Measurements from ENCODE around the gene GLT8D2.
"Not testable (repeated sequence)": the region's sequence is repeated elsewhere in the genome, so short reads cannot be mapped to it uniquely, and the experiment has no call there.

The GLT8D2 gene

DNA sequence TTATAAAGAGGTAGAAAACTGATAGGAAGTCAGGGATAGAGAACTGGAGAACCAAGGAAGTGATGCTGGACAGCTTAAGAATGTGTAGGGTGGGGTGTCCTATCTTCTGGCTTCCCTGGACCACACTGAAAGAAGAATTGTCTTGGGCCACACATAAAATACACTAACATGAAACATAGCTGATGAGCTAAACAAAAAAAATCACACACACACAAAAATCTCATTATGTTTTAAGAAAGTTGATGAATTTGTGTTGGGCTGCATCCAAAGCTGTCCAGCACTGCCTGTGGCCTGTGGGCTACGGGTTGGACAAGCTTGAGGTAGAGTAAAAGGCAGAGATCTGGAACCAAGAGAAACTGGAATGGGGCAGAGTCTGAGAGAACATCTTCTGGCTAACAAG, 7.4 kb downstream of the GLT8D2 start:
- Histone ChIP-seq H3K9me2 (replicated peaks; ENCODE audit: control insufficient read depth, low read length) (no peaks in the 10 kb centered on the region), H3F3A (ENCODE audit: control insufficient read depth, insufficient read depth) (no peaks in the 10 kb centered on the region), H3K36me3 (ENCODE audit: control insufficient read depth, low read length) (no peaks in the 10 kb centered on the region), H3K4me1 (ENCODE audit: control insufficient read depth, low read length) (peaks cover 7% of the 10 kb centered on the region), H3K9me3 (ENCODE audit: control insufficient read depth, insufficient read depth, low read length) (no peaks in the 10 kb centered on the region), H3K79me2 (ENCODE audit: control insufficient read depth, low read length) (no peaks in the 10 kb centered on the region), H4K20me1 (ENCODE audit: control insufficient read depth, insufficient read depth, low read depth, low read length) (no peaks in the 10 kb centered on the region), H3K27me3 (ENCODE audit: control insufficient read depth, low read length) (no peaks in the 10 kb centered on the region; the same call in 1 of the 2 replicates), H3K27ac (ENCODE audit: low read depth, low read length) (no peak overlapping the region), H3K4me3 (ENCODE audit: low read length) (no peak overlapping the region), H3K4me2 (ENCODE audit: low read length) (no peak overlapping the region)
- TF ChIP-seq, protein P1, sequence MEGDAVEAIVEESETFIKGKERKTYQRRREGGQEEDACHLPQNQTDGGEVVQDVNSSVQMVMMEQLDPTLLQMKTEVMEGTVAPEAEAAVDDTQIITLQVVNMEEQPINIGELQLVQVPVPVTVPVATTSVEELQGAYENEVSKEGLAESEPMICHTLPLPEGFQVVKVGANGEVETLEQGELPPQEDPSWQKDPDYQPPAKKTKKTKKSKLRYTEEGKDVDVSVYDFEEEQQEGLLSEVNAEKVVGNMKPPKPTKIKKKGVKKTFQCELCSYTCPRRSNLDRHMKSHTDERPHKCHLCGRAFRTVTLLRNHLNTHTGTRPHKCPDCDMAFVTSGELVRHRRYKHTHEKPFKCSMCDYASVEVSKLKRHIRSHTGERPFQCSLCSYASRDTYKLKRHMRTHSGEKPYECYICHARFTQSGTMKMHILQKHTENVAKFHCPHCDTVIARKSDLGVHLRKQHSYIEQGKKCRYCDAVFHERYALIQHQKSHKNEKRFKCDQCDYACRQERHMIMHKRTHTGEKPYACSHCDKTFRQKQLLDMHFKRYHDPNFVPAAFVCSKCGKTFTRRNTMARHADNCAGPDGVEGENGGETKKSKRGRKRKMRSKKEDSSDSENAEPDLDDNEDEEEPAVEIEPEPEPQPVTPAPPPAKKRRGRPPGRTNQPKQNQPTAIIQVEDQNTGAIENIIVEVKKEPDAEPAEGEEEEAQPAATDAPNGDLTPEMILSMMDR (IDR thresholded peaks at IDR 0.05; ENCODE audit: low read depth, low read length, poor library complexity, severe bottlenecking): no peak

DNA sequence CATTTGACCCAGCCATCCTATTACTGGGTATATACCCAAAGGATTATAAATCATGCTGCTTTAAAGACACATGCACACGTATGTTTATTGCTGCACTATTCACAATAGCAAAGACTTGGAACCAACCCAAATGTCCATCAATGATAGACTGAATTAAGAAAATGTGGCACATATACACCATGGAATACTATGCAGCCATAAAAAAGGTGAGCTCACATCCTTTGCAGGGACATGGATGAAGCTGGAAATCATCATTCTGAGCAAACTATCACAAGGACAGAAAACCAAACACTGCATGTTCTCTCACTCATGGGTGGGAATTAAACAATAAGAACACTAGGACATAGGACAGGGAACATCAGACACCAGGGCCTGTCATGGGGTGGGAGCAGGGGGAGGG, 10.2 kb downstream of the GLT8D2 start:
- H3K4me2 ChIP-seq (ENCODE audit: low read length); H3K27me3 ChIP-seq (ENCODE audit: control insufficient read depth, low read length); H3K79me2 ChIP-seq (ENCODE audit: control insufficient read depth, low read length); H3F3A ChIP-seq (ENCODE audit: control insufficient read depth, insufficient read depth); H3K4me3 ChIP-seq (ENCODE audit: low read length); H3K36me3 ChIP-seq (ENCODE audit: control insufficient read depth, low read length); H4K20me1 ChIP-seq (ENCODE audit: control insufficient read depth, insufficient read depth, low read depth, low read length); H3K9me2 ChIP-seq (replicated peaks; ENCODE audit: control insufficient read depth, low read length); H3K4me1 ChIP-seq (ENCODE audit: control insufficient read depth, low read length); H3K9me3 ChIP-seq (ENCODE audit: control insufficient read depth, insufficient read depth, low read length); H3K27ac ChIP-seq (ENCODE audit: low read depth, low read length): not testable (repeated sequence)

DNA sequence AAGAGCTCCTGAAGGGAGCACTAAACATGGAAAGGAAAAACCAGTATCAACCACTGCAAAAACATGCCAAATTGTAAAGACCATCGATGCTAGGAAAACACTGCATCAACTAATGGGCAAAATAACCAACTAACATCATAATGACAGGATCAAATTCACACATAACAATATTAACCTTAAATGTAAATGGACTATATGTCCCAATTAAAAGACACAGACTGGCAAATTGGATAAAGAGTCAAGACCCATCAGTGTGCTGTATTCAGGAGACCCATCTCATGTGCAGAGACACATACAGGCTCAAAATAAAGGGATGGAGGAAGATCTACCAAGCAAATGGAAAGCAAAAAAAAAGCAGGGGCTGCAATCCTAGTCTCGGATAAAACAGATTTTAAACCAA, 13.8 kb downstream of the GLT8D2 start:
- not testable (repeated sequence) for H3F3A ChIP-seq (ENCODE audit: control insufficient read depth, insufficient read depth); H3K79me2 ChIP-seq (ENCODE audit: control insufficient read depth, low read length); H3K4me2 ChIP-seq (ENCODE audit: low read length); H3K4me1 ChIP-seq (ENCODE audit: control insufficient read depth, low read length); H3K4me3 ChIP-seq (ENCODE audit: low read length); H4K20me1 ChIP-seq (ENCODE audit: control insufficient read depth, insufficient read depth, low read depth, low read length); H3K9me2 ChIP-seq (replicated peaks; ENCODE audit: control insufficient read depth, low read length); H3K36me3 ChIP-seq (ENCODE audit: control insufficient read depth, low read length); H3K27ac ChIP-seq (ENCODE audit: low read depth, low read length); H3K9me3 ChIP-seq (ENCODE audit: control insufficient read depth, insufficient read depth, low read length); H3K27me3 ChIP-seq (ENCODE audit: control insufficient read depth, low read length)

DNA sequence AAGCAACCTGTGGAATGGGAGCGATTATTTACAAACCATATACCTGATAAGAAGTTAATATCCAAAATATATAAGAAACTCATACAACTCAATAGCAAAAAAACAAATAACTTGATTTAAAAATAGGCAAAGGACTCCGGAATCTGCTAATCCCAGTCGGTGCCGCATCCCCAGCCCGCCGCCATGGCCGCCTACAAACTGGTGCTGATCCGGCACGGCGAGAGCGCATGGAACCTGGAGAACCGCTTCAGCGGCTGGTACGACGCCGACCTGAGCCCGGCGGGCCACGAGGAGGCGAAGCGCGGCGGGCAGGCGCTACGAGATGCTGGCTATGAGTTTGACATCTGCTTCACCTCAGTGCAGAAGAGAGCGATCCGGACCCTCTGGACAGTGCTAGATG, 19.4 kb downstream of the GLT8D2 start:
- H3K27ac ChIP-seq (ENCODE audit: low read depth, low read length); H3K9me2 ChIP-seq (replicated peaks; ENCODE audit: control insufficient read depth, low read length); H3F3A ChIP-seq (ENCODE audit: control insufficient read depth, insufficient read depth); H3K4me2 ChIP-seq (ENCODE audit: low read length); H3K36me3 ChIP-seq (ENCODE audit: control insufficient read depth, low read length); H3K79me2 ChIP-seq (ENCODE audit: control insufficient read depth, low read length); H3K4me1 ChIP-seq (ENCODE audit: control insufficient read depth, low read length); H3K9me3 ChIP-seq (ENCODE audit: control insufficient read depth, insufficient read depth, low read length); H3K4me3 ChIP-seq (ENCODE audit: low read length); H4K20me1 ChIP-seq (ENCODE audit: control insufficient read depth, insufficient read depth, low read depth, low read length): not testable (repeated sequence)
- peaks cover 13% of the 10 kb centered on the region for H3K27me3 ChIP-seq (ENCODE audit: control insufficient read depth, low read length)

DNA sequence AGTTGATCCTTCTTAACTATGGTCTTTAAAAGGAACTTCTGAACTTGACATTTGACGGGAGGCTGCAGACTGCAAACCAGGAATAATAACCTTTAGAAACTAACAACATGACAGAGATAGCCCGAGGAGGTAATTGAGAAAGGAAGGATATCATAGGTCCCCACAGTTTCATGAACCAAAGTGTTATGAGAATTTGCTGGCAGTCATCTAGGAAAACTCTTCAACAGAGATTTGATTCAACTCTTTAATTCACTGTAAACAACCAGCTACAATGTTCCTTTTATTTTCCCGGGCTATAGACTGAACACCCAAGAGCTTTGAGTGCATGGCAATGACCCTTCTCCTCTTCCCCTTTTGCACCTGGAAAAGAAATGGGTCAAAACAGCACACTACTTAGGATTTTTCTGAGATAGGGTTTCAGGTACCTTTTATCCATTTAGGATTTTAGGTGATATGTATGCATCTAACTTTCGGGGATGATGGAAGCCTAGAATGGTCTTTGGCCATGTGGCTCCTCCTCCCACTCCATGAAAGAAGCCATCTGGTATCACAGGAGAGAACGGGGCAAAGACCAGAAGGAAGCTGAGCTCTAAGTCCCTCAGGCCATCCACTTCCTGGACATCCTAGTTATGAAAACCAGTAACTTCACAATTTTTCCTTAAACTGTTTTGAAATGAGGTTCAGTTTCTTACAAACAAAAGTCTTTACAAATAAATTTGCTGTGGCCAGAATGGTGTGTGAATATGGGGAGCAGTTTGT, 23.0 kb downstream of the GLT8D2 start:
- Histone ChIP-seq H3K4me2 (ENCODE audit: low read length) (no peak overlapping the region), H3K36me3 (ENCODE audit: control insufficient read depth, low read length) (no peaks in the 10 kb centered on the region), H3K9me2 (replicated peaks; ENCODE audit: control insufficient read depth, low read length) (no peaks in the 10 kb centered on the region), H3K79me2 (ENCODE audit: control insufficient read depth, low read length) (no peaks in the 10 kb centered on the region), H3K9me3 (ENCODE audit: control insufficient read depth, insufficient read depth, low read length) (no peaks in the 10 kb centered on the region), H3K27ac (ENCODE audit: low read depth, low read length) (no peak overlapping the region), H3K4me1 (ENCODE audit: control insufficient read depth, low read length) (no peaks in the 10 kb centered on the region), H3K4me3 (ENCODE audit: low read length) (no peak overlapping the region), H3F3A (ENCODE audit: control insufficient read depth, insufficient read depth) (no peaks in the 10 kb centered on the region), H3K27me3 (ENCODE audit: control insufficient read depth, low read length) (peaks cover 13% of the 10 kb centered on the region), H4K20me1 (ENCODE audit: control insufficient read depth, insufficient read depth, low read depth, low read length) (no peaks in the 10 kb centered on the region)
- TF ChIP-seq, protein P1 (IDR thresholded peaks at IDR 0.05; ENCODE audit: low read depth, low read length, poor library complexity, severe bottlenecking): no peak
- TF ChIP-seq EZH2phosphoT487 (IDR thresholded peaks at IDR 0.05; ENCODE audit: borderline replicate concordance, low read length): no peak

All from DOHH2 (cell line).